NT2/D1 (cell line): ENCODE data around the gene KIAA1328.

Experiments used
- SUZ12 ChIP-seq: IDR thresholded peaks from 2 replicates; pipeline ENCODE4 v1.6.1; 2011; ENCODE audit not compliant: insufficient read length, insufficient read depth; ENCODE audit errors: extremely low read depth
- YY1 ChIP-seq: IDR thresholded peaks from 2 replicates; pipeline ENCODE4 v1.6.1; 2011; ENCODE audit not compliant: insufficient read length, insufficient read depth

GRCh38 chr18:37064187-37064586 is 235.3 kb downstream of the KIAA1328 start:
- TF ChIP-seq SUZ12: no peak
- TF ChIP-seq YY1: no peak
